ENCODE data around the gene RUFY1.

Gene RUFY1

DNA sequence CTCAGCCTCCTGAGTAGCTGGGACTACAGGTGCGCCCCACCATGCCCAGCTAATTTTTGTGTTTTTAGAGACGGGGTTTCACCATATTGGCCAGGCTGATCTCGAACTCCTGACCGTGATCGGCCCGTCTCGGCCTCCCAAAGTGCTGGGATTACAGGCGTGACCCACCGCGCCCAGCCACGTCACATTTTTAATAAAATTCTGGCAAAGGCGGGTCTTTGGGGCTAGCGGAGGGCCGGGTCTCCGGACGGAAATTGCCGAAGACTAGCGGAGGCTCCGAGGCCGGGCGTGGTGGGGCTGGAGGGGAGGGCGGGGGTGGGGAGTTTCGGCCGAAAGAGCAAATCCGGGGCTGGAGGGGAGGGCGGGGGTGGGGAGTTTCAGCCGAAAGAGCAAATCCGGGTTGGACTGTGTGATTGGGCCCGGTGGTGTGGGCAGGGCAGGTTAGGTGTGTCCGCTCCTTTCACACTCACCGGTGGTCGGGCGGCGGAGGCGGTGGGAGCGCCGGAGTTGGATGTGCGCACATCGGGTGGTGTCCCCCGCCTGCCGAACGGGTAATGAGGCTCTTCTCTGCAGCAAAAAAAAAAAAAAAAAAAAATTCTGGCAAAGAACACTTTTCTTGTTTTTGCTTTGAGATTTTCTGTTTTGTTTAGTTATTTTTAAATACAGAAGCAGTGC lies 27.1 kb downstream of the RUFY1 start:
- no peak for DNase-seq

GRCh38 chr5:179585941-179586401 lies 35.6 kb downstream of the RUFY1 start:
- Histone ChIP-seq H3K27me3 (no peaks in the 10 kb centered on the region), H3K4me3 (no peak overlapping the region), H3K9me3 (no peaks in the 10 kb centered on the region), H3K36me3 (peaks cover 54 to 89% (median 63%) of the 10 kb centered on the region in 3 donors), H3K4me1 (no peaks in the 10 kb centered on the region), H3K27ac (no peak overlapping the region)
- peak in 1 of 2 donors; percentile 48 for DNase-seq
- intact Hi-C loops (cut with DNase I; ENCODE audit: low total_unique reads) = no loop called here
- TF ChIP-seq, protein P1, sequence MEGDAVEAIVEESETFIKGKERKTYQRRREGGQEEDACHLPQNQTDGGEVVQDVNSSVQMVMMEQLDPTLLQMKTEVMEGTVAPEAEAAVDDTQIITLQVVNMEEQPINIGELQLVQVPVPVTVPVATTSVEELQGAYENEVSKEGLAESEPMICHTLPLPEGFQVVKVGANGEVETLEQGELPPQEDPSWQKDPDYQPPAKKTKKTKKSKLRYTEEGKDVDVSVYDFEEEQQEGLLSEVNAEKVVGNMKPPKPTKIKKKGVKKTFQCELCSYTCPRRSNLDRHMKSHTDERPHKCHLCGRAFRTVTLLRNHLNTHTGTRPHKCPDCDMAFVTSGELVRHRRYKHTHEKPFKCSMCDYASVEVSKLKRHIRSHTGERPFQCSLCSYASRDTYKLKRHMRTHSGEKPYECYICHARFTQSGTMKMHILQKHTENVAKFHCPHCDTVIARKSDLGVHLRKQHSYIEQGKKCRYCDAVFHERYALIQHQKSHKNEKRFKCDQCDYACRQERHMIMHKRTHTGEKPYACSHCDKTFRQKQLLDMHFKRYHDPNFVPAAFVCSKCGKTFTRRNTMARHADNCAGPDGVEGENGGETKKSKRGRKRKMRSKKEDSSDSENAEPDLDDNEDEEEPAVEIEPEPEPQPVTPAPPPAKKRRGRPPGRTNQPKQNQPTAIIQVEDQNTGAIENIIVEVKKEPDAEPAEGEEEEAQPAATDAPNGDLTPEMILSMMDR (IDR thresholded peaks at IDR 0.05) = no peak

More for the DNA sequence above, 27.1 kb downstream of the RUFY1 start:
- no peaks in the 10 kb centered on the region for H3K9me3 ChIP-seq
- no peak overlapping the region for H3K4me3 ChIP-seq
- no peaks in the 10 kb centered on the region for H3K4me1 ChIP-seq
- TF ChIP-seq, protein P1 (IDR thresholded peaks at IDR 0.05) = no peak
- peaks cover 43 to 85% (median 57%) of the 10 kb centered on the region in 3 donors for H3K36me3 ChIP-seq
- H3K27ac ChIP-seq = no peak overlapping the region
- intact Hi-C loops (cut with DNase I; ENCODE audit: low total_unique reads) = no loop called here
- H3K27me3 ChIP-seq = no peaks in the 10 kb centered on the region

DNA sequence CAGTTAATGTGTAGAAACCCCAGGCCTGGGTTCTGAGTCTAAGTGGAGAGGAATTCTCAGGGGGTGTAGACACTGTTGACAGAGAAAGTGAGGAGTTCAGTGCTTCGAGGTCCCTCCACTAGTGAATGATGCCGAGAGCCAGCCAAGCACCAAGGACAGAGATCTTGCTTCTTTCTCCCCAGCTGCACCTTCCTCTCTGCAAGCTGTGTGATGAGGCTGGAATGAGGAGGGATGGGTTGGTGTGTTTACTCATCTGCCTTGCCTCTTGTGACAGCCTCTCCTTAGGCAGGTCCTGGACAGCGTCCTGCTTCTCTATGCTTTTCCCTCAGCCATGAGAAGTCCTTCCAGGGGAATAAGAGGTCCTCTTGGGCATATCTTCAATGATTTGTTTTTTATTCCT lies 37.8 kb downstream of the RUFY1 start:
- intact Hi-C loops (cut with DNase I; ENCODE audit: low total_unique reads) = no loop called here
- Histone ChIP-seq H3K27me3 (no peaks in the 10 kb centered on the region), H3K27ac (no peak overlapping the region), H3K36me3 (peaks cover 55 to 90% (median 65%) of the 10 kb centered on the region in 3 donors), H3K9me3 (no peaks in the 10 kb centered on the region), H3K4me1 (no peaks in the 10 kb centered on the region), H3K4me3 (no peak overlapping the region)
- no peak for DNase-seq
- TF ChIP-seq, protein P1 (IDR thresholded peaks at IDR 0.05) = no peak

DNA sequence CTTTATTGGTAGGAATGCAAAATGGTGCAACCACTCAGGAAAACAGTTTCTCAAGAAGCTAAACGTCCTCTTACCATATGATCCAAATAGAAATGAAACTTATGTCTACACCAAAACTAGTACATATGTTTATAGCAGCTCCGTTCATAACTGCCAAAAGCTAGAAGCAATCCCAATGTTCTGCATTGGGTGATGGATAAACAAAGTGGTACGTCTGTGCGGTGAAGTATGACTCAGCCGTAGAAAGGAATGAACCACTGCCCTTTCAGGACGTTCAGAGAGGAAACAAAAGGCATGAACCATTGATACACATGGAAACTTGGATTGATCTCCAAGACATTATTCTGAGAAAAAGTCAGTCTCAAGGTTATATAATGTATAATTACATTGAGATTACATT lies 45.6 kb downstream of the RUFY1 start:
- no peaks in the 10 kb centered on the region for H3K4me1 ChIP-seq
- H3K36me3 ChIP-seq = peaks cover 87 to 100% (median 98%) of the 10 kb centered on the region in 3 donors
- DNase-seq = no peak
- no peak overlapping the region for H3K27ac ChIP-seq
- TF ChIP-seq, protein P1 (IDR thresholded peaks at IDR 0.05) = no peak
- no peaks in the 10 kb centered on the region for H3K27me3 ChIP-seq
- no peak overlapping the region for H3K4me3 ChIP-seq
- H3K9me3 ChIP-seq = no peaks in the 10 kb centered on the region
- intact Hi-C loops (cut with DNase I; ENCODE audit: low total_unique reads) = no loop called here

DNA sequence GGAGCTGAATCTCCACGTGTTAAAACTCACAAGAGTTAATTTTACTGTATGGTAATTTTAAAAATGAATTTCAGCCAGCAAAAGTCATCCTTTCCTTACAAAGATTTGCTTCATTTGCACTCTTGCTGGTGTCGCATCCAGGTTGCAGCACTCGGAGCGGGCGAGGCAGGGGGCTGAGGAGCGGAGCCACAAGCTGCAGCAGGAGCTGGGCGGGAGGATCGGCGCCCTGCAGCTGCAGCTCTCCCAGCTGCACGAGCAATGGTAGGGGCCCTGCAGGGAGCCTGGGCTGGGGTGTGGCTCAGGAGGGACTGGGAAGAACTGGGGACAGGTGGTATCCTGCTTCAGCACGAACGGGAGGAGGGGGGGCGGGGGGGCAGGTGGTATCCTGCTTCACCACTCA lies 46.1 kb downstream of the RUFY1 start:
- no peak for DNase-seq
- Histone ChIP-seq H3K4me3 (no peak overlapping the region), H3K27me3 (no peaks in the 10 kb centered on the region), H3K4me1 (no peaks in the 10 kb centered on the region), H3K36me3 (peaks cover 92 to 100% (median 98%) of the 10 kb centered on the region in 3 donors), H3K27ac (no peak overlapping the region), H3K9me3 (no peaks in the 10 kb centered on the region)
- TF ChIP-seq, protein P1 (IDR thresholded peaks at IDR 0.05) = no peak
- intact Hi-C loops (cut with DNase I; ENCODE audit: low total_unique reads) = no loop called here
